ENCODE results near the gene SCAF8.

GRCh38 chr6:154830771-154831170 is 97.6 kb downstream of the SCAF8 start:
- TF ChIP-seq, protein P1, sequence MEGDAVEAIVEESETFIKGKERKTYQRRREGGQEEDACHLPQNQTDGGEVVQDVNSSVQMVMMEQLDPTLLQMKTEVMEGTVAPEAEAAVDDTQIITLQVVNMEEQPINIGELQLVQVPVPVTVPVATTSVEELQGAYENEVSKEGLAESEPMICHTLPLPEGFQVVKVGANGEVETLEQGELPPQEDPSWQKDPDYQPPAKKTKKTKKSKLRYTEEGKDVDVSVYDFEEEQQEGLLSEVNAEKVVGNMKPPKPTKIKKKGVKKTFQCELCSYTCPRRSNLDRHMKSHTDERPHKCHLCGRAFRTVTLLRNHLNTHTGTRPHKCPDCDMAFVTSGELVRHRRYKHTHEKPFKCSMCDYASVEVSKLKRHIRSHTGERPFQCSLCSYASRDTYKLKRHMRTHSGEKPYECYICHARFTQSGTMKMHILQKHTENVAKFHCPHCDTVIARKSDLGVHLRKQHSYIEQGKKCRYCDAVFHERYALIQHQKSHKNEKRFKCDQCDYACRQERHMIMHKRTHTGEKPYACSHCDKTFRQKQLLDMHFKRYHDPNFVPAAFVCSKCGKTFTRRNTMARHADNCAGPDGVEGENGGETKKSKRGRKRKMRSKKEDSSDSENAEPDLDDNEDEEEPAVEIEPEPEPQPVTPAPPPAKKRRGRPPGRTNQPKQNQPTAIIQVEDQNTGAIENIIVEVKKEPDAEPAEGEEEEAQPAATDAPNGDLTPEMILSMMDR (IDR thresholded peaks at IDR 0.05; ENCODE audit: control extremely low read depth in 1 of 3, insufficient read depth in 1 of 3, low read depth in 1 of 3, low read length in 3 of 3): no peak
- TF ChIP-seq EZH2 (IDR thresholded peaks at IDR 0.05; ENCODE audit: low read depth, low read length, severe bottlenecking) (no peak), FOSL1 (IDR thresholded peaks at IDR 0.05; ENCODE audit: insufficient read depth, low read depth, low read length) (no peak), POLR2A (IDR thresholded peaks at IDR 0.05; ENCODE audit: control extremely low read depth in 1 of 2, low read depth in 2 of 2, low read length in 2 of 2) (no peak), SAP30 (IDR thresholded peaks at IDR 0.05; ENCODE audit: insufficient read depth, insufficient replicate concordance, low read length) (no peak), CREB1 (IDR thresholded peaks at IDR 0.05) (no peak), POLR2AphosphoS5 (IDR thresholded peaks at IDR 0.05; ENCODE audit: low read depth, low read length) (no peak), USF2 (IDR thresholded peaks at IDR 0.05; ENCODE audit: low read length) (no peak), CBX5 (IDR thresholded peaks at IDR 0.05; ENCODE audit: low read depth, low read length) (no peak), BRCA1 (IDR thresholded peaks at IDR 0.05; ENCODE audit: low read depth, low read length) (no peak), TEAD4 (IDR thresholded peaks at IDR 0.05; ENCODE audit: low read depth, low read length) (no peak), RAD21 (IDR thresholded peaks at IDR 0.05 in 1 of 2, conservative IDR thresholded peaks at IDR 0.05 in 1 of 2; ENCODE audit: low read depth in 2 of 2, low read length in 2 of 2) (no peak), JUND (IDR thresholded peaks at IDR 0.05; ENCODE audit: low read length) (no peak), RNF2 (IDR thresholded peaks at IDR 0.05; ENCODE audit: borderline replicate concordance, low read depth, low read length, missing control alignments, poor library complexity, severe bottlenecking) (no peak)
